ENCODE measurements around the gene FAM20A. TPM values are rescaled to one million over a fixed set of nuclear protein-coding genes. Genes with fewer than 3 reads are reported as not detected.

The FAM20A gene
- total RNA-seq, 1 donor from 2014 or later, result not detected

GRCh38 chr17:68611353-68612208 is 10.4 kb upstream of the FAM20A start:
- intact Hi-C loops (cut with micrococcal nuclease), result loop anchor here (10.0 kb wide), 1 partner anchor 153 kb away; no protein-coding TSS in a partner anchor

- intact Hi-C loops (cut with micrococcal nuclease), result loop anchor here (10.0 kb wide), 1 partner anchor 154 kb away; no protein-coding TSS in a partner anchor
These were observed 9.4 kb upstream of the FAM20A start for GRCh38 chr17:68610554-68610953.

DNA sequence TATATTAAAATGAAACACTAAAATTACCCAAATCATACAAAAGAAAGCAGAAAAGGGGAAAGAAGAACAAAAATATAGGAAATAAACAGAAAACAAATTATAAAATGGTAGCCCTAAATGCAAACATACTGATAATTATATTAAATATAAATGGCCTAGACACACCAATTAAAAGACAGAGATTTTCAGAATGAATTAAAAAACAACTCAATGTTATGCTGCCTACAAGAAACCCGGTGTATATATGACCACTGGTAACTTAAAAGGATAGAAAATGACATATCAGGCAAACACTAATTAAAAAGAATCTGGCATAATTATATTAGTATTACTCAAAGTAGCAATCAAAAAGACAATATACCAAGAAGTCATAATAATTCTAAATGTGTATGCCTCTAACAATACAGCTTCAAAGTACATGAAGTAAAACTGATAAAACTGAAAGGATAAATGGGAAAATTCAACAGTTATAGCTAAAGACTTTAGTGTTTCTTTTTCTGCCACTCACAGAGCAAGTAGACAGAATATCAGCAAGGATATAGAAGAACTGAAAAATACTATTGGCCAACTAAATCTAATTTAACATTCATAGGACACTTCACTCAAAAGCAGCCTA is 7.5 kb upstream of the FAM20A start:
- intact Hi-C loops (cut with micrococcal nuclease), result no loop called here

DNA sequence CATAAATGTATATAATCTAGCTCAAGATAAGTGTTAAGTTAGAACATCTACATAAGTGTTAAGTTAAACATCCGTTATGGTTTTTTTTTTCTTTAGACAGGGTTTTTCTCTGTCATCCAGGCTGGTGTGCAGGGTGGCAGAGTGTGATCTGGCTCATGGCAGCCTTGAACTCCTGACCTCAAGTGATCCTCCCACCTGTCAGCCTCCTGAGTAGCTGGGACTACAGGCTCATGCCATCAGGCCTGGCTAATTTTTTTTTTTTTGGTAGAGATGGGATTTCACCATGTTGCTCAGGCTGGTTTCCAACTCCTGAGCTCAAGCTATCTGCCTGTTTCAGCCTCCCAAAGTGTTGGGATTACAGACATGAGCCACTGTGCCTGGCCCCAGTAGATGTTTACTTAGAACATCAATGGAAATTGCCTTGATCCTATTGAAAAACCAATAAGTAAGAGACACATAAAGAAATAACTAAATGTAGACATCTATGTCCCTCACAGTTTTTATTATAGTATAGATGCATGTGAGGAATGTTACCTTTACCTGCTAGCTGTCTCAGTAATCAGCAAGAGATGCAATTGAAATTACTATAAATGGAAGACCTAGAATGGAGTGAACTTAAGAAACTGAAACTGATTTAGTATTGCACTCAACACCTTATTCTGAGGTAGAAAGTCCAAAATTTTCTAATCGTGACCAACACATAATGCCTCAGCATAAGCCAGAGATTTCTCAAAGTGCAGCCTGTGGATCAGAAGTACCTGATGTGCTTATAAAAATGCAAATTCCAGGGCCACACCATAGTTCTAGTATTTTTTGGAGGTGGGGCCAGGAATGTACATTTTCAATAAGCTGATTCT is 5.5 kb upstream of the FAM20A start:
- intact Hi-C loops (cut with micrococcal nuclease), result no loop called here

DNA sequence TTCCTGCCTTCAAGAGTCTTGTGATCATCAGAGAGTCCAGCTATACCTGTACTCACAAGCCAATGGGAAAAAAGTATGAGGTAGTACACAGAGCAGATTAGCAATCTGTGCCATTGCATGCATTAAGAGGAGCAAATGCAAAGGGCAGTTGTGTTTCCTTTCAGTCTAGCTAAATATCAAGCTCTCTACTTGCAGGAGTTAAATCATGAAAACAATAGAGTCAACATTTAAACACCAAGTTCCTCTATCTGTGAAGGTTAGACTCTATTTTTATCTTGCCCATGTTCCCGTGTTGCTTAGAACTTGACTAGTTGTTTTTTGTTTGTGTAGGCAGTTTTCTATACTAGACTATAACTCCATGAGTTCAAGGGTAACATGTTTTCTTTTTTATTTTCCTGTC is 4.7 kb upstream of the FAM20A start:
- intact Hi-C loops (cut with micrococcal nuclease), result no loop called here

- intact Hi-C loops (cut with micrococcal nuclease), result no loop called here
These were observed 2.5 kb upstream of the FAM20A start for GRCh38 chr17:68603656-68604055.

DNA sequence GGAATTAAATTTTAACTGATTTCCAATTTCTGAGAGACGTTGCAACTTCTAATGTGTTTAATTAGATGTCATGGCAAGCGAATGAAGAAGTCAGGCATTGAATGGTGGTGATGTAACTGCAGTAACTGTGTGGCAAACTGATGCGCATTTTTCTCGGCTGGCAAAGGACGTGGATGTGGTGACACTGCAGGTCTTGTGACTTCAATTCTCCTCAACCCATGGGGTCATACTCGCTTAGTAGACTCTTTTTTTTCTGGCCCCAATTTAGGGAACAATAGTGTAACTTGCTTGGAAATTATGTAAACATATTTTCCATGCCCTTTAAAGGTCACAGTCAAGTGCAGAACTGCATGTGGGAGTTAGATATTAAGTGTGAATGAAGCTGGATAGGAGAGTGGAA is 1.9 kb upstream of the FAM20A start:
- intact Hi-C loops (cut with micrococcal nuclease), result no loop called here

DNA sequence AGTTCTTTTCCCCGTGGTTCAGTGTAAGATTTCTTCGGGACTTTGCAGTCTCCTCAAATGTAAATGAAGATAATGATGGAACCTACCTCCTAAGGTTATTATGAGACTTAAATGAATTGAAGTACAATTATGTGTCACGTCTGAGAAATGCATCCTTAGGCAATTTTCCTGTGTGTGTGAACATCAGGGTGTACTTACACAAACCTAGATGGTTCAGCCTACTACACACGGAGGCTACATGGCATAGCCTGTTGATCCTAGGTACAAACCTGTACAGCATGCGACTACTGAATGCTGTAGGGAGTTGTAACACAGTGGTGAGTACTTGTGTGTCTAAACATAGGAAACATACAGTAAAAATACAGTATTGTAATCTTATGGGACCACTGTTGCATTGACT is 1.1 kb upstream of the FAM20A start:
- intact Hi-C loops (cut with micrococcal nuclease), result no loop called here

DNA sequence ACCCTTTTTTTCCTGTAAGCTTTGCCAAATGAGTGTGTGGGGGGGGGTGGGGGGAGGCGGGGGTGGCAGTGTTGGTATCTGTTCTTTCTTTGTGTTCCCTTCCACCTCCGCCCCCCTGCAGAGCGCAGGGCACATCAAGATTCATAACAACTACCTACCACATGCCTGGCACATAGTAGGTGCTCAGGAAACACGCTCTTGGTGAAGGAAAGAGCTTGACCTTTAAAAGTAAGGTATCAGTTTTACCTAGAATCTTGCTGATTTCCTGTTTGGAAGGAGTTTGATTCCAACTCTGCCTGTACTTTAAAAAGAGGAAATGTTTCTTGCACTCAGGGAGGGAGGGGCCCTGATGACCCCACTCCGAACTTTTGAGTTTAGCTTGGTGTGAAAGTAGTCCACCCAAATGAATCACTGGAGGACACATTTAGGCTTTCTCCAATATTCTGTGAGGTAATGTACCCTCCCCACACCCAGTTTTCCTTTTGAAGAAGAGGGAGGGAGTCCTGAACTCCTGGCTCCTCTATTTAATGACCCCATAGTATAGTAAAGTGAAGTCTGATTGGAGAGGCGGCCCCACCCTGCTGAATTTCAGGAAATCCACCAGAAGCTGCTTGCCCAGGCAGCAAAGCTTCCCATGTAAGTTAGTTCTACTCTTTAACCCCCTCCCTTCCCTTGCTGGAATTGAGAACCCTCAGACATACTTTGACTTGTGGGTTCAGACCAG is 560 bp upstream of the FAM20A start:
- intact Hi-C loops (cut with micrococcal nuclease), result no loop called here

DNA sequence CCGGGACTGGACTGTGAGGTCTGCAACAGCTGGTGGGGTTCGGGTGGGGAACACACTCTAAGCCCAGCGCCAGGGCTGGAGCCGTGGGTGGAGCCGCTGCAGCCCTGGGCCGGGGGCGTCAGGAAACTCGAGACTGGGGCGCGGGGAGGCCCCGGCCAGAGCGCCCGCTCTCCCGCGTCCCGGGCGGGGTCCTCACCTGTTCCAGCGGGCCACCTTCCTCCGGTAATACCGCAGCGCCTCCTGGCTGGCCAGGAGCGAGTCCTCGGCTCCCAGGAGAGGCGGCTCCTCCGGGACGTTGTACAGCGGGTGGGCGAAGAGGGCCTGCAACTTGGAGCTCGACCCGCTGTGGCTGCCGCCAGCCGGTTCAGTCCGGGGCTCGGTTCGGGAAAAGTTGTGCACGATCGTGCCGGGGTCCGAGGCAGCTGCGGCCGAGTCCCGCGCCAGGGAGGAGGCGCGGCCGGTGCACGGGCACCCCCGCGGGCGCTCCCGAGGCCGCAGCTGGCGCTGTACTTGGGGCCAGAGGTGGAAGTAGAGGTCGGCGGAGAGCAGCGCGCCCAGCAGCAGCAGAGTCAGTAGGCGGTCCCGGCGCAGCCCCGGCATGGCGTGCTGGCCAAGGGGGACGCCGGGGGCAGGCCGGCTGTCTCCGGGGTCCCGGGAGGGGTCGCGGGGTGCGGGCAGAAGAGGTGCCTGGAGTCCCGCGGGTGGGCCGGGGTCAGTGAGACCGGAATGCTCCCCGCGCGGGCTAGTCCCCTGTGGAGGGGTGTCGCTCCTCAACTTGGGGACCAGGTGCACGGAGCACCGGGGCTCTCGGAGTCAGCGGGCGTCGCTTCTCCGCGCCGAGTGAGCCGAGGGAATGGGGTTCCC is 868 bp downstream of the FAM20A start:
- intact Hi-C loops (cut with micrococcal nuclease), result no loop called here

DNA sequence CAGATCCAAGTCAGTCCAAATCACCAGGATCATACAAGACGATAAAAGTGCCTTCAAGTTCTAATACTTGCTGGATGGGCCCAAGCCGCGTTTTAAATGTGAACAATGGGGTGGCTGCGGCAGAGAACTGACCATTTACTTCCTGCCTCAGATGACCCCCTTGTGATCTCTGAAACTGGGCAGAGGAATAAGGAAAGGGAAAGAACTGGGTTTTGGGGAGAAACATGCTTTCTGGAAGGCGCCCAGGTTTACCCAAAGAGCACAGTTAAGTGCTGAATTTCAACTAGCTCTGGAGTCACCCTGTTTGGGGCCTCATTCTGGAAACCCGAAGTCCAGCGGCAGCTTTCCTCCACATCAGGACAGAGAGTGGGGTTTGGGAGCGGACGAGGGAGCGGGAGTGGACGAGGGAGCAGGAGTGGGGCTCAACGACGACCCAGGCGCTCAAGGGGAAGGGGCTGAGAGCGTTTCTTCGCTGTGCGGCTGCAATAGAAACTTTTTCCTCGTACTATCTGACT is 1.6 kb downstream of the FAM20A start:
- intact Hi-C loops (cut with micrococcal nuclease), result no loop called here

DNA sequence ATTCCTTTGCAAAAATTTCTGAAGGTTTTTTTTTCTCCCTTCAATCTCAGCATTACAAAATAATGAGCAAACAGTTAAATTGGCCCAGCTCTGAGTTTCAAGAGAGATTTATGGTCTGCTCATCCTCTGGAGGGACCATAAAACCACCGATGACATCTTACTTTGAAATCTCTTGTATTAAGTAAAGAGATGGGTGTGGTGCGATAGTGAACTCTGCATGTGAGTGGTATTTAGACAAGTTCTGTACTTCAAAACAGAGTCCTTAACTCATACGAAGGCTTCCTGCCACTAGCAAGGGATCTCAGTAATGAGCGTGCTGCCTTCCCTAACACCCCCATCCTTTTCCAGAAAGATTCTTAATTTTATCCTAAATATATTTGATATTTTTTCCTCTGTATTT is 2.1 kb downstream of the FAM20A start:
- intact Hi-C loops (cut with micrococcal nuclease), result no loop called here

- intact Hi-C loops (cut with micrococcal nuclease), result no loop called here
These were observed 2.6 kb downstream of the FAM20A start for GRCh38 chr17:68598545-68598961.

DNA sequence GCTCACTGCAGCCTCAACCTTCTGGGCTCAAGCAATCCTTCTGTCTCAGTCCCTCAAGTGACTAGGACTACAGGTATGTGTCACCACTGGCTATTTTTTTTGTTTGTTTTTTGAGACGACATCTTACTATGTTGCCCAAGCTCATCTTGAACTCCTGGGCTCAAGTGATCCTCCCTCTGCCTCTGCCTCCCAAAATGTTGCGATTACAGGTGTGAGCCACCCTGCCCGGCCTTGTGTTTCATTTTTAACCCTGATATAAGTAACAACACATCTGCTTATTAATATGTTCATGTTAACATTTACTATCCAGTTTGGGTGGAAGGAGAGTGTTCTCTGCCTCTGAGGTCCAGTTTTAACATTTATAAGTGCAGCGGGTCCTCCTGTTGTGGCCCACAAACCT is 3.1 kb downstream of the FAM20A start:
- intact Hi-C loops (cut with micrococcal nuclease), result no loop called here

DNA sequence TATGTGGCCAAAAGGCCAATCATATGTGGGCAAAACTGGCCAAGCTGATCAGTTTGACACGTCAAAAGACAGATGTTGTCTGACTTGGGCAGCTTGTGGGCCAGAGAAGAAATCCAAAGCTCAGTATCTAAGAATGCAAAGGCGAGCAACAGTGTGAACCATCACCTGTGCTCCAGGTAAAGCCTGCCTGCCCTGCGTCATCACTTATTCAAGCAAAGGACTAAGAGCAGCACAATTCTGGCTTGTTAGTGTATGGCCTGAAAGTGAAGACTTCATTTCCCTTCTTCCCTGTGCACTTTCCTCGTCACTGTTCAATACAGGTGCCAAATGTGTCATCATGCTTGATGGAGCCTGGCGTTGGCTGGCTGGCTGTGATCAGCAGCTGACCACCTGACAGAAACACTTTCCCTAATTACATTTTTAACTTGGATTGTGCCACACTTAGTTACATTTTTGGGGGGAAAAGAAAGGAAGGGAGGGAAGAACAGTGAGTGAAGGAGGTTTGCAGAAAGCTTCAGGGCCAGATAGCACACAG is 4.7 kb downstream of the FAM20A start:
- intact Hi-C loops (cut with micrococcal nuclease), result no loop called here

DNA sequence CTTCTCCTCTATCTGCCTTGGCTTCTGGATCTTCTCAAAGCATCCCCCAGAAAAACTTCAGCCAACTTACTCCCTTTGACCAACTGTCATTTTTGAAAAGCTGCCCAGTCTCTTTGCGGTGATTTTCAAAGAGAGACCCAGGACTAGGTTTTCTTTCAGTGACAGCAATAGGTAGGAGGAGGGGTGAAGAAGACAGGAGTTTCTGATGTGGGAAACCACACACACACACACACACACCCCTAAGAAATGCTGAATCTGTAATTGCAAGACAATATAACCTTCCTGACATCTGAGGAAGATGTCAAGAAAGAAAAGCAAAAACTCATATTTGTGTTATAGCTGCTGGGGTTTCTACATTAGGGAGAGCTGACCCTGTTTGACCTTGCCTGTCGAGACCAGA is 5.2 kb downstream of the FAM20A start:
- intact Hi-C loops (cut with micrococcal nuclease), result no loop called here

GRCh38 chr17:68595496-68595895 is 5.7 kb downstream of the FAM20A start:
- intact Hi-C loops (cut with micrococcal nuclease), result no loop called here

GRCh38 chr17:68594552-68594951 is 6.6 kb downstream of the FAM20A start:
- intact Hi-C loops (cut with micrococcal nuclease), result no loop called here

All from T-helper 2 cell treated with Interferon-gamma antibody and Interleukin-4, amounts not matched to agents 100 ng/mL and 5 ng/mL, for 36 hours (primary cell).